ENCODE results near the gene YWHAE. TPM values are rescaled to one million over a fixed set of nuclear protein-coding genes. Genes with fewer than 3 reads are reported as not detected.

Gene YWHAE
- total and polyA plus RNA-seq, 2 donors (not counting 1 experiment from before 2014, with no cell fraction given), result 364 to 1,742 TPM

GRCh38 chr17:1298606-1299005, 101.4 kb downstream of the YWHAE start:
- TF ChIP-seq CTCF (conservative IDR thresholded peaks at IDR 0.05 in 1 of 2, IDR thresholded peaks at IDR 0.05 in 1 of 2; ENCODE audit: low read depth in 1 of 2, low read length in 2 of 2) (no peak), EZH2 (IDR thresholded peaks at IDR 0.05; ENCODE audit: low read length, missing control alignments) (no peak)
- H4K20me1 ChIP-seq (ENCODE audit: control insufficient read depth, extremely low read depth, insufficient read depth, low read length), result no peaks in the 10 kb centered on the region
- H3K9me3 ChIP-seq (ENCODE audit: control insufficient read depth, insufficient read depth, low read depth, low read length), result no peaks in the 10 kb centered on the region
- H3K27me3 ChIP-seq (ENCODE audit: control insufficient read depth, insufficient read depth, low read length), result peaks cover 7% of the 10 kb centered on the region
- H3K36me3 ChIP-seq (ENCODE audit: control insufficient read depth, insufficient read depth, low read length), result no peaks in the 10 kb centered on the region
- H3K4me2 ChIP-seq (ENCODE audit: extremely low read depth, insufficient read depth, low read length), result no peak overlapping the region
- H3K4me3 ChIP-seq (replicated peaks in 1 of 4; ENCODE audit: control extremely low read depth in 1 of 4, insufficient read depth in 1 of 4, low read depth in 3 of 4, low read length in 4 of 4), result no peak overlapping the region
- H3K27ac ChIP-seq (ENCODE audit: insufficient read depth, low read length), result no peak overlapping the region
- no peaks in the 10 kb centered on the region for H3K4me1 ChIP-seq (ENCODE audit: control insufficient read depth, extremely low read depth, insufficient read depth, low read length)
- H3K79me2 ChIP-seq (ENCODE audit: control insufficient read depth, insufficient read depth, low read length), result no peaks in the 10 kb centered on the region
- H3K9ac ChIP-seq (ENCODE audit: insufficient read depth, low read length), result no peak overlapping the region
- no peak overlapping the region for H2AFZ ChIP-seq (ENCODE audit: low read length)
- DNase-seq (ENCODE audit: low read depth in 2 of 2), result no peak

Other genes with a start within 250 kb of the YWHAE start
- gene ABR, start 220.2 kb downstream of the YWHAE start, total RNA-seq, result 84.7 and 91.9 TPM in 2 replicates
- gene ABR, start 220.2 kb downstream of the YWHAE start, polyA plus RNA-seq, result 43.7 and 51.5 TPM in 2 replicates
- gene BHLHA9, start 129.8 kb downstream of the YWHAE start, total RNA-seq, result not detected in 2 replicates
- gene BHLHA9, start 129.8 kb downstream of the YWHAE start, polyA plus RNA-seq, result not detected in 2 replicates
- not detected in 2 replicates for gene TRARG1, start 120.6 kb downstream of the YWHAE start, total RNA-seq
- gene TRARG1, start 120.6 kb downstream of the YWHAE start, polyA plus RNA-seq, result not detected in 2 replicates
- 105 and 120 TPM in 2 replicates for gene CRK, start 56.0 kb upstream of the YWHAE start, total RNA-seq
- gene CRK, start 56.0 kb upstream of the YWHAE start, polyA plus RNA-seq, result 119 and 138 TPM in 2 replicates
- 113 and 190 TPM in 2 replicates for gene MYO1C, start 92.5 kb upstream of the YWHAE start, total RNA-seq
- gene MYO1C, start 92.5 kb upstream of the YWHAE start, polyA plus RNA-seq, result 164 and 180 TPM in 2 replicates
- gene INPP5K, start 116.4 kb upstream of the YWHAE start, total RNA-seq, result 32.1 and 34.5 TPM in 2 replicates
- gene INPP5K, start 116.4 kb upstream of the YWHAE start, polyA plus RNA-seq, result 18.6 and 21.0 TPM in 2 replicates
- 10.8 and 12.6 TPM in 2 replicates for gene PITPNA, start 162.6 kb upstream of the YWHAE start, total RNA-seq
- gene PITPNA, start 162.6 kb upstream of the YWHAE start, polyA plus RNA-seq, result 58.3 and 63.6 TPM in 2 replicates
- gene SLC43A2, start 228.6 kb upstream of the YWHAE start, total RNA-seq, result 2.3 and 8.4 TPM in 2 replicates
- gene SLC43A2, start 228.6 kb upstream of the YWHAE start, polyA plus RNA-seq, result 7.4 and 13.7 TPM in 2 replicates
- 0.77 and 0.99 TPM in 2 replicates for gene SCARF1, start 245.5 kb upstream of the YWHAE start, total RNA-seq
- gene SCARF1, start 245.5 kb upstream of the YWHAE start, polyA plus RNA-seq, result 0.09 and 2.4 TPM in 2 replicates
- 11.0 and 12.4 TPM in 2 replicates for gene RILP, start 249.6 kb upstream of the YWHAE start, total RNA-seq
- gene RILP, start 249.6 kb upstream of the YWHAE start, polyA plus RNA-seq, result 6.5 and 7.4 TPM in 2 replicates